Ovary (tissue), 9 donors: ENCODE measurements around the gene SLC26A2. TPM values are rescaled to one million over a fixed set of nuclear protein-coding genes. Genes with fewer than 3 reads are reported as not detected.

Source experiments
- DNase-seq, 5 donors: peaks; one replicate each; pipeline ENCODE4 v3.0.0-alpha.2; 2019 to 2020
- H3K27ac ChIP-seq, 2 donors: fragments of 200-600 bp; one replicate each; pipeline versions ENCODE4 v1.5.1 to v1.8.0; 2019 to 2022
- H3K27me3 ChIP-seq: fragments of 200-600 bp; one replicate; pipeline ENCODE4 v1.8.0; 2022
- H3K36me3 ChIP-seq: fragments of 200-600 bp; sonication (generic); one replicate; pipeline ENCODE4 v1.5.1; 2019
- H3K4me1 ChIP-seq: one replicate; pipeline ENCODE4 v1.8.1; 2013; ENCODE audit warnings: mild to moderate bottlenecking, moderate library complexity; ENCODE audit not compliant: insufficient read depth
- H3K4me3 ChIP-seq: fragments of 200-600 bp; sonication (generic); one replicate; pipeline ENCODE4 v1.5.1; 2017
- H3K9me3 ChIP-seq, 2 donors: fragments of 200-600 bp in 1 of 2; sonication (generic) in 1 of 2; one replicate each; pipeline versions ENCODE4 v1.5.1 to v1.8.1; 2013 to 2019; ENCODE audit warnings: mild to moderate bottlenecking in 1 of 2, moderate library complexity in 1 of 2
- CTCF ChIP-seq, 3 donors: fragments of 450-650 bp in 2 of 3; fragments of 200-600 bp in 1 of 3; IDR thresholded peaks; one replicate each; pipeline versions ENCODE4 v1.5.1 to v1.8.0; 2016 to 2022; ENCODE audit warnings: antibody characterized with exemption in 3 of 3, mild to moderate bottlenecking in 1 of 3
- EP300 ChIP-seq: sonication (generic); formaldehyde crosslinking; IDR thresholded peaks from one replicate; pipeline ENCODE4 v1.6.1; 2017; ENCODE audit warnings: antibody characterized with exemption
- POLR2A ChIP-seq: fragments of 450-650 bp; IDR thresholded peaks from one replicate; pipeline ENCODE4 v1.6.1; 2017; ENCODE audit warnings: antibody characterized with exemption, mild to moderate bottlenecking, moderate library complexity
- WGBS, 3 donors: extraction: QIAGEN DNeasy Blood & Tissue Kit in 1 of 3; methylation state at CpG; one replicate each; pipeline versions ENCODE4 v1.1.5 to v1.1.7; 2013 to 2017; 5-methylcytosine and 5-hydroxymethylcytosine counted together
- intact Hi-C, 4 donors: fragments of 100-400 bp; cut with DNase I; formaldehyde crosslinking; loops; one replicate each; pipeline versions ENCODE4 v1.11.0 to v1.15.1; 2022 to 2023
- polyA plus RNA-seq, 2 donors: library from polyadenylated mRNA; stranded (reverse); fragments of 200-250 nt in 1 of 2; fragments of 350-450 nt in 1 of 2; fragmentation: Illumina TruSeq in 1 of 2; extraction: RNeasy Lipid Tissue Mini Kit (QIAGEN cat#74804) in 1 of 2; gene quantifications; one replicate each; pipeline ENCODE4 v1.2.3, GENCODE V29; 2013 to 2014
- total RNA-seq, 7 donors: library from RNA; depleted of rRNA in 2 of 7; stranded (reverse); fragments of >200 nt in 2 of 7; fragmentation: NEBNext Ultra II Directional in 3 of 7; extraction: Animal tissue kit (Norgen Biotek cat#: 25700) in 3 of 7; gene quantifications; one replicate each; pipeline versions ENCODE4 v1.1.0 to v1.2.4, GENCODE V29; 2016 to 2023
- donor health status: DM: no; HTN: no; CAD: no; lungs with moderate emphysema.
- donor health status: DM: no; HTN: no; CAD: no.
- donor health status: Bipolar disorder and iron deficiency.
- donor health status: DM: yes; HTN: yes; CAD: no.
- donor health status: DM: no; HTN: no; CAD: no.
- donor health status: DM: yes; HTN: yes; CAD: no.

SLC26A2 gene
- total and polyA plus RNA-seq, 9 donors = 4.4 to 19.0 (median 13.3) TPM

- Histone ChIP-seq H3K9me3 (no peaks in the 10 kb centered on the region), H3K27me3 (no peaks in the 10 kb centered on the region), H3K4me3 (no peak overlapping the region), H3K4me1 (peaks cover 3% of the 10 kb centered on the region), H3K27ac (no peak overlapping the region), H3K36me3 (no peaks in the 10 kb centered on the region)
- no peak for DNase-seq
- 17 to 62% (median 30%) methylated on average over 3 of the region's 3 CpGs for WGBS, 3 donors
- no peak for TF ChIP-seq CTCF (IDR thresholded peaks at IDR 0.05)
- TF ChIP-seq EP300 = no peak
- TF ChIP-seq POLR2A = no peak
- intact Hi-C loops = no loop called here
Observed at GRCh38 chr5:149966946-149967345, 6.4 kb downstream of the SLC26A2 start.

- 83 to 87% (median 85%) methylated on average over 4 of the region's 4 CpGs for WGBS, 3 donors
- intact Hi-C loops = no loop called here
- no peak overlapping the region for H3K27ac ChIP-seq
- peaks cover 3% of the 10 kb centered on the region for H3K4me1 ChIP-seq
- H3K36me3 ChIP-seq = no peaks in the 10 kb centered on the region
- no peaks in the 10 kb centered on the region for H3K9me3 ChIP-seq
- H3K4me3 ChIP-seq = no peak overlapping the region
- no peak for TF ChIP-seq CTCF (IDR thresholded peaks at IDR 0.05)
- TF ChIP-seq EP300 = no peak
- TF ChIP-seq POLR2A = no peak
- H3K27me3 ChIP-seq = no peaks in the 10 kb centered on the region
- DNase-seq = no peak
Observed at GRCh38 chr5:149969181-149969930, 8.8 kb downstream of the SLC26A2 start.

GRCh38 chr5:149975409-149975808 lies 14.9 kb downstream of the SLC26A2 start:
- Histone ChIP-seq H3K9me3 (no peaks in the 10 kb centered on the region), H3K4me1 (no peaks in the 10 kb centered on the region), H3K27me3 (no peaks in the 10 kb centered on the region), H3K27ac (no peak overlapping the region), H3K36me3 (no peaks in the 10 kb centered on the region), H3K4me3 (no peak overlapping the region)
- intact Hi-C loops = loop anchor here in 1 of 4 donors (10.0 kb wide), 1 partner anchor 331 kb away; no protein-coding TSS in a partner anchor
- no peak for TF ChIP-seq EP300
- no peak for TF ChIP-seq POLR2A
- DNase-seq = no peak
- WGBS, 3 donors = 37 to 55% (median 52%) methylated on average over 2 of the region's 2 CpGs

- no peaks in the 10 kb centered on the region for H3K9me3 ChIP-seq
- 79 to 93% (median 90%) methylated on average over 1 of the region's 1 CpG for WGBS, 3 donors
- no peaks in the 10 kb centered on the region for H3K27me3 ChIP-seq
- H3K4me1 ChIP-seq = no peaks in the 10 kb centered on the region
- intact Hi-C loops = loop anchor here in 1 of 4 donors (10.0 kb wide), 1 partner anchor 335 kb away; no protein-coding TSS in a partner anchor
- TF ChIP-seq CTCF (IDR thresholded peaks at IDR 0.05) (no peak), EP300 (no peak), POLR2A (no peak)
- no peak for DNase-seq
- H3K27ac ChIP-seq = no peak overlapping the region
- no peaks in the 10 kb centered on the region for H3K36me3 ChIP-seq
- H3K4me3 ChIP-seq = no peak overlapping the region
Observed at GRCh38 chr5:149979896-149980295, 19.3 kb downstream of the SLC26A2 start.

- intact Hi-C loops = no loop called here
- Histone ChIP-seq H3K36me3 (no peaks in the 10 kb centered on the region), H3K27ac (no peak overlapping the region), H3K4me3 (no peak overlapping the region), H3K9me3 (no peaks in the 10 kb centered on the region), H3K27me3 (no peaks in the 10 kb centered on the region), H3K4me1 (no peaks in the 10 kb centered on the region)
- no peak for TF ChIP-seq CTCF (IDR thresholded peaks at IDR 0.05)
- no peak for TF ChIP-seq POLR2A
- no peak for TF ChIP-seq EP300
- WGBS, 3 donors = 88 to 89% (median 89%) methylated on average over 3 of the region's 3 CpGs
- DNase-seq = no peak
Observed at GRCh38 chr5:149981206-149981605, 20.6 kb downstream of the SLC26A2 start.
